ENCODE measurements around the gene BCAS3.
"Not testable (repeated sequence)": the region's sequence is repeated elsewhere in the genome, so short reads cannot be mapped to it uniquely, and the experiment has no call there.

BCAS3 gene

DNA sequence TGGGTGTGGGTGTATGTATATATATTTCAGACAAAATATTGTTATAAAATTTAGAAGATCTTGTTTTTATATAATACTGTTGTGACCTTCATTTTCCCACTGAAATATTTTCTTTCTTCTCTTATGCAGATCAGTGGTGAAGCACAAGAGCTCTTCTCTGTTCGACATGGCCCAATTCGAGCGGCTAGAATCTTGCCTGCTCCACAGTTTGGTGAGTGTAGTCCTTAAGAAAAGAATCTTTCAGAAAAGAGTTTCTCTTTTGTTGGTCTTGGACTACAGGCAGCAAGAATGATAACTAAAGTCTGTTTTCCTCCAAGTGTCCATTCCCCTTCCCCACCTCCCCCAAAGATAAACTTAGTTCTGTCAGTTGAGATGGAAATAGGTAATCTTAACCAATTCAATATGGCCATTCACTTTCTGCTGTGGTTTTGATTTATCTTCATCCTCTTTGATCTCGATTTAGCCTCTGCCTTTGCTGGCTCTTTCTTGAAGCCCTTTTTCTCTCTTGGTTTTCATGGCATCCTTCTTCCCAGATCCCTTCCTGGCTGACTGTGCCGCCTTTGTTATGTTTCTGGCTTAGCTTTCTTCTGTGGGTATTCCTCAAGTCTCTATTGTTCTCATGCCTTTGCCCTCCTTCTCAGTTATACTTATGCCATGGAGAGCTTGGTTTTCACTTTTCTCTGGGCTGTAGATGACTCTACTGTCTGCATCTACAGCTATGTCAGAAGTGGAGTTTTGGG lies 69.6 kb downstream of the BCAS3 start:
- no peak for DNase-seq

- no peak for DNase-seq
Measured at GRCh38 chr17:60748204-60748603, 70.6 kb downstream of the BCAS3 start.

- DNase-seq, result no peak
Measured at GRCh38 chr17:60749050-60749449, 71.4 kb downstream of the BCAS3 start.

- no peak for DNase-seq
Measured at GRCh38 chr17:60749708-60750107, 72.1 kb downstream of the BCAS3 start.

DNA sequence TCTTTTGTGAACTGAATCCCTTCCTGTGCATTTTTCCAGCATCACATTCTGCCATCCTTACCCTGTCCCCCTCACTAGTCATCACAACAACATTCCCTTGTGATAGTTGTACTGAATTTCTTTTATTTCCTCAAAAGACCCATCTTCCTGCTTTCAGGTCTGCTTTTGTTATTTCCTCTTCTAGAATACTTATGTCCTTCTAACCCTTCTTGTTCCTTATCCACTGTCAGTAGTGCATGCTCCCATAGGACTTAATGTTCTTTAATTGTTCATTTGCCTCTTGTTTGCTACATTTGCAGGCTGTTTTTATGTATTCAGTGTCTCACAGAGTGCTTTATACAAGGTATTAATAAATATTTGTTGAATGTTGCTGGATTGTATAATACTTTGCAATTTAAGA lies 73.0 kb downstream of the BCAS3 start:
- DNase-seq, result no peak

GRCh38 chr17:60751884-60752283 lies 74.2 kb downstream of the BCAS3 start:
- no peak for DNase-seq

DNA sequence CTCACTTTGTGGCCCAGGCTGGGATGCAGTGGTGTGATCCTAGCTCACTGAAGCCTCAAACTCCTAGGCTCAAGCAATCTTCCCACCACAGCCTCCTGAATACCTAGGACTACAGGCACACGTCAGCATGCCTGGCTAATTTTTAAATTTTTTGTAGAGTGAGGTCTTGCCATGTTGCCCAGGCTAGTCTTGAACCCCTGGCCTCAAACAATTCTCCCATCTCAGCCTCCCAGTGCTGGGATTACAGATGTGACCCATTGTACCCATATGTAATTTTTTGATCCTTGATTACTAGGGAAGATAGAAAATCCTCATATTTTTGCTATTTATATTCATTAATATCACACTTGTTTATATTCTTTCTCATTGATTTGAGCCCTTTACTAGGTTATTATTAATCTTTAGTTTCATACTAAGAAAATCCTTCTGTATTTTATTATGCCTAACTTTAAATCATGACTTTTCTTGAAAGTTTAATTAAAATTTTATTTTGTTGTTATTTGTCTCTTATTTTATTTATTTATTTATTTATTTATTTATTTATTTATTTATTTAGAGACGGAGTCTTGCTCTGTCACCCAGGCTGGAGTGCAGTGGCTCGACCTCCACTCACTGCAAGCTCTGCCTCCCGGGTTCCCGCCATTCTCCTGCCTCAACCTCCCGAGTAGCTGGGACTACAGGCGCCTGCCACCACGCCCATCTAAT lies 75.4 kb downstream of the BCAS3 start:
- no peak for DNase-seq

DNA sequence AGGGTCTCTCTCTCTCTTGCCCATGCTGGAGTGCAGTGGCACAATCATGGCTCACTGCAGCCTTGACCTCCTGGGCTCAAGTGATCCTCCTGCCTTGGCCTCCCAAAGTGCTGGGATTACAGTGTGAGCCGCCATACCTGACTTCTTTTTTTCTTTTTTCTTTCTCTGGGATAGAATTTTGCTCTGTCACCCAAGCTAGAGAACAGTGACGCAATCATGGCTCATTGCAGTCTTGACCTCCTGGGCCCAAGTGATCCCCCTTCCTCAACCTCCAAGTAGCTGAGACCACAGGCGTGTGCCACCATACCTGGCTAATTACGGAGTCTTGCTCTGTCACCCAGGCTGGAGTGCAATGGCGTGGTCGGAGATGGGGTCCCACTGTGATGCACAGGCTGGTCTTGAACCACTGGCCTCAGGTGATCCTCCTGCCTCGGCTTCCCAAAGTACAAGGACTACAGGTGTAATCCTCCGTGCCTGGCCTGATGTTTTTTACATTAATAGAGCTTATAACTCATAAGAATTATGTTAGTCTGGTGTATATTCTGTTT lies 76.5 kb downstream of the BCAS3 start:
- DNase-seq, result no peak

GRCh38 chr17:60756798-60757197 lies 79.1 kb downstream of the BCAS3 start:
- not testable (repeated sequence) for DNase-seq

DNA sequence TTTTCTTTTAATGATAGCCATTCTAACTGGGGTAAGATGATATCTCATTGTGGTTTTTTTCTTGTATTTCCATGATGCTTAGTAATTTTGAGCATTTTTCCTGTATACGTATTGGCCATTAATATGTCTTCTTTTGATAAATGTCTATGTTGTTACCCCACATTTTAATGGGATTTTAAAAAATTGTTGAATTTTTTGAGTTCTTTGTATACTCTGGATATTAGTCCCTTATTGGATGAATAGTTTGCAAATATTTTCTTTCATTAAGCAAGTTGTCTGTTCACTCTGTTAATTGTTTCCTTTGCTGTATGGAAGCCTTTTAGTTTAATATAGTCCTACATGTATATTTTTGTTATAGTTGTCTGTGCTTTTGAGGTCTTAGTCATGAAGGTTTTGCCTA lies 79.8 kb downstream of the BCAS3 start:
- DNase-seq, result no peak

DNA sequence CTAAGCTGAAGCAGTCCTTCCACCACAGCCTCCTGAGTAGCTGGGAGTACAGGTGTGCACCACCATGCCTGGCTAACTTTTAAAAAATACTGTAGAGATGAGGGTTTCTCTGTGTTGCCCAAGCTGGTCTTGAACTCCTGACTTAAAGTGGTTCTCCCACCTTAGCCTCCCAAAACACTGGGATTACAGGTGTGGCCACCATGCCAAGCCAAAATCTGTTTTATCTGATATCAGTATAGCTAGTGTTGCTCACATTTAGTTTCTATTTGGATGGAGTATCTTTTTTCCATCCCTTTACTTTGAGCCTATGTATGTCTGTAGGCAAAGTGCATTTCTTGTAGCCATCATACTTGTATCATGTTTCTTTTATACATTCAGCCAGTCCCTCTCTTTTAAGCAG lies 82.1 kb downstream of the BCAS3 start:
- no peak for DNase-seq

- DNase-seq, result not testable (repeated sequence)
Measured at GRCh38 chr17:60761301-60761700, 83.7 kb downstream of the BCAS3 start.

DNA sequence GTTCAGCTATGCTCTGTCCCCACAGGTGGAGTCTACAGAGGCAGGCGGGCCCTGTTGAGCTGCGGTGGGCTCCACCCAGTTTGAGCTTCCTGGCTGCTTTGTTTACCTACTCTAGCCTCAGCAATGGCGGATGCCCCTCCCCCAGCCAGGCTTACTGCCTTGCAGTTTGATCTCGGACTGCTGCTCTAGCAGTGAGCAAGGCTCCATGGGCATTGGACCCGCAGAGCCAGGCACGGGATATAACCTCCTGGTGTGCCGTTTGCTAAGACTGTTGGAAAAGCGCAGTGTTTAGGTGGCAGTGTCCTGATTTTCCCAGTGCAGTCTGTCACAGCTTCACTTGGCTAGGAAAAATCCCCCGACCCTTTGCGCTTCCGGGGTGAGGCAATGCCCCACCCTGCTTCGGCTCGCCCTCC lies 89.1 kb downstream of the BCAS3 start:
- DNase-seq, result peak in 1 of 4 experiments; percentile 9

DNA sequence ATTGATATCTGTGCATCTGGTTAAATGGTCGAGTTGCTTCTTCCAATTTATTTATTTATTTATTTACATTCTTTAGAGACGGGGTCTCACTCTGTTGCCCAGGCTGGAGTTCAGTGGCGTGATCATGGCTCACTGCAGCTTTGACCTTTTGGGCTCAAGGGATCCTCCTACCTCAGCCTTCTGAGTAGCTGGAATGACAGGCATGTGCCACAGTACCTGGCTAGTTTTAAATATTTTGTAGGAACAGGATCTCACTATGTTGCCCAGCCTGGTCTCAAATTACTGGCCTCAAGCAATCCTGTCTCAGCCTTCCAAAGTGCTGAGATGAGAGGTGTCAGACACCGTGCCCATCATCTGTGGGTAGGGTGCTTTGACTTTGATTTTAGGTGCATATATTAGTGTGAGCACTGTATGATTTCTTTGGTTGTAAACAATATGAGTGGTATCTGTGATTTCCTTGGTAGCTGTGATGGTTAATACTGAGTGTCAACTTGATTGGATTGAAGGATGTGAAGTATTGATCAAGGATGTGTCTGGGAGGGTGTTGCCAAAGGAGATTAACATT lies 90.2 kb downstream of the BCAS3 start:
- no peak for DNase-seq

DNA sequence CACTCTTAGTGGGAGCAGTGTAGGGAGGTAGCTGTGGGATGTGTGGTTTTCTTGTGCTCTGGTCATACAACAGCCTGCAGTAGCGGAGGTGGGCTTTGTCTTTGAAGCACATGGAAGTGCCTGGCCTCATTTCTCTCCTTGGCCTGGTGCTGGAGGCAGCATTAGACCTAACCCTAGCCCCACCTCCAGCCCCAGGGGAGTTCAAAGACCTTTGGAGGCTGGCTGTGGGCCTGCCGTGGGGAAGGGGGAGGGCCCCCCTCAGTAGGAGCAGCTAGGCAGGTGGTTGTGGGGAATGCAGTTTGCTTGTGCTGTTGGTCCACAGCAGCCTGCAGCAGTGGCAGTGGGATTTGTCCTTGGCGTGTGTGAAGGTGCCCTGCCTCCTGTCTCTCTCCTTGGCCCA lies 91.7 kb downstream of the BCAS3 start:
- no peak for DNase-seq

DNA sequence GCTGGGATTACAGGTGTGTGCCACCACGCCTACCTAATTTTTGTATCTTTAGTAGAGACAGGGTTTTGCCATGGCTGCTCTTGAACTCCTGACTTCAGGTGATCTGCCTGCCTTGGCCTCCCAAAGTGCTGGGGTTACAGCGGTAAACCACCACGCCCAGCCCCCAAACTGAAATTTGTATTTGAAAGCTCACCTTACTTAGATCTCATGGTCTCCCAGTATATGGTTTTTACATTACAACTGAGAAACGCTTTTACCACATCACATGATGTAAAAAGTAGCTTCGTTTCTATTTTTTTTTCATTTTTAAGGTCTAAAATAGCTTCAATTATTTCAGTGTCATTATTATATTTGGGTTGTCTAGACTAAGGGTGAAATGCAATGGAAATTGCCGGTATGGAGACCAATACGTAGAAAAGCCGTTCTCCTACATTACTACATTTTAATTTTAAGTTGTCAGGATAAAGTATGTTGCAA lies 93.3 kb downstream of the BCAS3 start:
- DNase-seq, result no peak

GRCh38 chr17:60771621-60772020 lies 94.0 kb downstream of the BCAS3 start:
- not testable (repeated sequence) for DNase-seq

GRCh38 chr17:60773552-60773951 lies 95.9 kb downstream of the BCAS3 start:
- no peak for DNase-seq

- DNase-seq, result no peak
Measured at GRCh38 chr17:60781880-60782412, 104.3 kb downstream of the BCAS3 start.

DNA sequence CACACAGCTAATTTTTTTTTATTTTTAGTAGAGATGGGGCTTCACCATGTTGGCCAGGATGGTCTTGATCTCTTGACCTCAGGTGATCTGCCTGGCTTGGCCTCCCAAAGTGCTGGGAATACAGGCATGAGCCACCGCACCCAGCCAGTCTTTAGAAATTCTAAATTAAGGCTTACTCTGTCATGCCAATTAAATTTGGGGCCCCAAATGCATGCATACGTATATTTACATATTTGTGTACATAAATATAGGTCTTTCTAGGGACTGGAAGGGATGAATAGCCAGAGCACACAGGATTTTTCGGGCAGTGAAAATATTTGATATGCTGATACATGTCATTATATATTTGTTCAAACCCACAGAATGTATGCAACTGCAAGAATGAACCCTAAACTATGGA lies 105.1 kb downstream of the BCAS3 start:
- DNase-seq, result no peak

GRCh38 chr17:60790205-60790604 lies 112.6 kb downstream of the BCAS3 start:
- DNase-seq, result no peak

DNA sequence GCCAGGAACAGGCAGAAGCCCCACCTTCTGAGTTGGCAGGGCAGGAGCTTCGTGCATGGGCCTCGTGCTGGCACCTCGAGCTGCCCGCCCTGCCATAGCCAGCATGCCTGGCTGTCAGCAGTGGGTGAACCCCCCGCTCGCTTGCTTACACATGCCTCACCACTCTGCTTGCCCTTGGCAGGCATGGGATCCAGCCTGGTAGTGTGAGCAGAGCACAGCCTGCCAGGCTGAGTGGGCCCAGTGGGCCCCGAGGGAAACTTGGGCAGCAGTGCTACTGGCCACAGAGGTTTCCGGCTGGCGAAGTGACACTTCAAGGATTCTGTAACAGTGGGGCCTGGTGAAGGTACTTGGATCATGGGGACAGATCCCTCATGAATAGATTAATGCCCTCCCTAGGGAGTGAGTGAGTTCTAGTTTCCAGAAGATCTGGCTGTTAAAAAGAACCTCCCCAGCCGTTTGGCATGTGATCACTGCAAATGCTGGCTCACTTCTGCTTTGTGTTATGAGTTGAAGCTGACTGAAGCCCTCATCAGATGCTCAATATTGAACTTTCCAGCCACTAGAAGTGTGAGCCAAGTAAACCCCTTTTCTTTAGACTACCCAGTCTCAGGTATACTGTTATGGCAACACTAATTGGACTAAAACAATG lies 114.7 kb downstream of the BCAS3 start:
- no peak for DNase-seq

DNA sequence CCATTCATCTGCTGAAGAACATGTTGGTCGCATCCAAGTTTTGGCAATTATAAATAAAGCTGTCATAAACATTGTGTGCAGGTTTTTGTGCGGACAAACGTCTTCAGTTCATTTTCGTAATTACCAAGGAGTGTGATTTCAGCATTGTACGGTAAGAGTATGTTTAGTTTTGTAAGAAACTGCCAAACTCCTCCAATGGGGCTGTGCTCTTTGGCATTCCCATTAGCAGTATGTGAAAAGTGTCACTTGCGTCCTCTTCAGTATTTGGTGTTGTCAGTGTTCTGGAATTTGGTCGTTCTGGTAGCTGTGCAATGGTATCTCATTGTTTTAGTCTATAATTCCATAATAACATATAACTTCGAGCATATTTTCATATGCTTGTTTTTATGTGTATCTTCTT lies 120.9 kb downstream of the BCAS3 start:
- DNase-seq, result no peak

All from activated CD4-positive, CD25-positive, alpha-beta regulatory T cell (primary cell).